Measurements from ENCODE around the gene CDH4. TPM values are rescaled to one million over a fixed set of nuclear protein-coding genes. Genes with fewer than 3 reads are reported as not detected.

Gene CDH4
- total RNA-seq, 1 donor from 2014 or later, result not detected

DNA sequence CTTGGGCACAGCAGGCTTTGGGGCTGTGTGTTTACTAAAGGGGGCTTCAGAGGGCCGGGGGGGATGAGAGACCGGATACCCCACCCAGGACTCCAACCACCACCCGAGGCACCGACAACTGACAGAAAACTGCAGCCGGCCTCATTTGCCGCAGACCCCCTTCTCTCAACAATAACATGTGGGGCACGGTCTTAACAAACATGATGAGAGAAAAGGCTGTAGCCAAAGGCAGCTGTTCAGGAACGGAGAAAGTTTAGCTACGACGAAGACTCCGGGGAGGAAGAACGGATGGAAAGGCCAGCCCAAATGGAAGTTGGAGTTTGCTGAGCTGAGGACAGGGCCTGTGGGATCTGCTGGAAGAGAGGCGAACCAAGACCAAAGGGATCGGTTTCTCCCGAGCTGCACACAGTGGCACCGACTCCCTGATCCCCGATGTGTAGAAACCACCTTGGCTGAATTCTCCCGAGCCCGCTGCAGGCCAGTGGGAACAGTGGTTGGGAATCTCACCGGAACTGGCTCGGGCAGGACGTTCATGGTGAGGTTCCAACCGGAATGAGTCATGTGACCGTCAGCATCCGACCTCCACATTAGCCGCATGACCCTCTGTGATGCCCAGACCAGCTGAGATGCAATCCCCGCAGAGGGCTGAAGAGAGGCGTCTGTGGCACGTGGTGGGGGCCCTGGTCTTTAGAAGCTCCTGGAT is 454.3 kb downstream of the CDH4 start:
- no peak for DNase-seq
- no peak for ATAC-seq
- intact Hi-C loops (cut with micrococcal nuclease), result no loop called here

DNA sequence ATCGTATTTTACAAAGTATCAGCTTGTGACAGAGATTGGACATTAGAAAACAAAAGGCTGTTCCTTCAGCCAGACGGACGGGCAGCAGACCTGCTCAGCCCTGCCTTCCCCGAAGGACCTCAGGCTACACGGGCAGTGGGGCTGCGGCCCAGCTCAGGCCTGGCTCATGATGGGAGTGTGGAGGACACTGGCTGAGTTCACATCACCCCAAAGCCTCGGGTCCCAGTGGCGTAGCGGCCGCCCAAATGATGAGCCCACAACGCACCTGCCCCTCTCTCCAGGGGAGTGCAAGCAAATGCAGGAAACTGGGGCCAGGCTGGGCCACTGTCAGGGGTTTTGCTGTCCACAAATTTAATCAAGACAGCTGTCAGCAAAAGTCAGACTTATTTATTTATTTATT is 456.8 kb downstream of the CDH4 start:
- intact Hi-C loops (cut with micrococcal nuclease), result no loop called here
- no peak for DNase-seq
- no peak for ATAC-seq

DNA sequence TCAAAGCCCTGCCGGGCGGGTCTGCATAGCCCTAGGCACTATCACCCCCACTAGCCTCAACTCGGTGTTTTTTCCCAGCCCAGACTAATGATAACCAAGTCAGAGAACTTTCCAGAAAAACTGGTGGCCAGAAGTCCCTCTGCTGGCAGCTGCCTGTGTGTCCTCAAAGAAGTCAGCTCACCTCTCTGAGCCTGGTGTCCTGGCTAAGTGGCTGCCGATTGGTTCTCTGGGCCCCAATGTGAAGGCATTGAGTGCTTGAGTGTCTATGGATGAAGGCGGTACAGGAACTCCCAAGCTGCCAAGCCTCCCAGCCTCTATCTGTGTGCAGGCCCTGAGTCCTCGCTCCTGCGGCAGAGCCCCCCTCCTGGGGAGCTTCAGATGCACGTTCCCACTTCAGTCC is 458.0 kb downstream of the CDH4 start:
- ATAC-seq (no peak), DNase-seq (no peak)
- intact Hi-C loops (cut with micrococcal nuclease), result no loop called here

DNA sequence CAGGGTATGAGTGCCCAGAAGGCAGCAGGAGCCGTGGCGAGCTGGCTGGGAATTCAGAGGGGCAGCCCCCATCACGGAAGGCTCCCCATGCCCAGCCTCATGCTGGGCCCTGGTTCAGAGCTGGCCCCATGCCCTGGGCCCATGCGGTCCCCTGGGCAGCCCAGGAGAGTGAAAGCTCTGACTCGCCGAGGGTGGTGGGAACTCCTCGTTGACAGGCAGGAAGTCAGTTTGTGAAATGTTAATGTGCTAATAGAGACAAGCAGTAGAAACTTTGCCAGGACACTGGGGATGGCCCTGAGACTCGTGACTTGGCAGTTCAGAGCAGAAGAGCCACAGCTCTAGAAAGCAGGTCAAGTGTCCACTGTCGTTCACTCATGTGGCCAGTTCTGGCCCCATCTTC is 460.6 kb downstream of the CDH4 start:
- no peak for DNase-seq
- no peak for ATAC-seq
- intact Hi-C loops (cut with micrococcal nuclease), result no loop called here

DNA sequence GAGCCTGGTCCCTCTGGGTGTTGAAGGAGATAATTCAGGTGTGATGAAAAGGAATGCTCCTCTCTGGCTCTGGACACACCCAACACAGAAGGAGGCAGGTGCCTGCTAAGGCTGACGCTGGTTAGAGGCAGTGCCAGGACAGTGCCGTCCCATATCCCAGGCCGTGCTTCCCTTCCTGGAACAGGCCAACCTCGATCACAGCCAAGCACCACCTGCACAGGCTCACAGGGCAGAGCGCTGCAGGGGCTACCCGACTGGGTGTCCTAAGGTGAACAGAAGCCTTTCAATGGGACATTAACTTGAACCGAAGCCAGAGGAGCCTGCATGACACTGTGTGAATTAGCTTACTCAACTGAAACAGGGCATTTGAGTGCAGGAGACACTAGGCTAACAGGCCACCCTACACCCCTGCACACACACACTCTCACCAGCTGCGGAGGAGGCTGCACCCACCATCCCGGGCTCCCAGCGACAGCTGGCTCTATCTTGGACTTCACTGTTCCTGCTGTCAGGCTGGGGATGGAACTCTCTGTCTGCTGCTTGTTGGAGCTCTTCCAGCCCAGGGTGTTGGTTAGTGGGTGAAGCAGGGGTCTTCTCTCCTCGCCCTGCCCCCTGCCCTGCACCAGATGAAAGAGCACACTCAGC is 466.4 kb downstream of the CDH4 start:
- intact Hi-C loops (cut with micrococcal nuclease), result no loop called here
- ATAC-seq (no peak), DNase-seq (no peak)

DNA sequence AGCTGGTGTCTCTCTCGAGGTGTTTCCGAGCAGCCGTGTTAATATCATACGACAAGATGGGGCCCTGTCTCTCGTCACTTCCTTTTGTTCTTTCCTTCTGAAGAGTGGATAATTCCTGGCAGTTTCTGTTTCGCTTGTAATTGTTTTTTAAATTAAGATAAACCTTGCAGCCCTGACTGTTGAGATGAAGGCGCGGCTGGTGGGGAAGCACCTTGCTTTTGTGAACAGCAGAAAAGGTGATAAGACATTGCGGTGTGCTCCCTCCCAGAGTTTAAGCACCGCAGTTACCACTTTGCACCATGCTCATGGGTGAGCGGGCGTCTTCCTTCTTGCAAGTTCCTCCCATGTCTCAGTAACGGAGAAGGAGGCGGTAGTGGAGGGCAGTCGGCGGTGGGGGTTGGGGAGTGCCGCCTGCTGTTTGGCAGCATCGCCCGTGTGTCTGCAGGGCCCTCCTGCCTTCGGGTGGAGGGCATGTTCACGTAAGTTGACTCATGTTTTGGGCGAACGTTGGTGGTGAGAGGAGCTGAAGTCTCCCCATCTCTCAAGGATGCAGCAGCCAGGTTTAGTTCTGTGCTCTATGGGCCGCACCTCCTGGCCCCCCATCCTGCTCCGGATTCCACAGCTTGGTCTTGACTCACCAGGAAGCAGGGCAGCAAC is 467.8 kb downstream of the CDH4 start:
- intact Hi-C loops (cut with micrococcal nuclease), result no loop called here
- no peak for ATAC-seq
- DNase-seq, result no peak

DNA sequence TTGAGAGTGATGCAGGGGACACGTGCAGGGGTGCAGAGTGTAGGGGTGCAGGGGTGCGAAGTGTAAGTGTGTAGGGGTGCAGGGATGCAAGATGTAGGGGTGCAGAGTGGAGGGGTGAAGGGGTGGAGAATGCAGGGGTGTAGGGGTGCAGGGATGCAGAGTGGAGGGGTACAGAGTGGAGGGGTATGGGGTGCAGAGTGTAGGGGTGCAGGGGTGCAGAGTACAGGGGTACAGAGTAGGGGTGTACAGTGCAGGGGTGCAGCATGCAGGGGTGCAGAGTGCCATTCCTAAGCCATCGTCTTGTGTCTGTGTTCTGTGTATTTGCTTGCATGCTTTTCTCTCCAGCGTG is 468.3 kb downstream of the CDH4 start:
- no peak for ATAC-seq
- DNase-seq, result no peak
- intact Hi-C loops (cut with micrococcal nuclease), result no loop called here

DNA sequence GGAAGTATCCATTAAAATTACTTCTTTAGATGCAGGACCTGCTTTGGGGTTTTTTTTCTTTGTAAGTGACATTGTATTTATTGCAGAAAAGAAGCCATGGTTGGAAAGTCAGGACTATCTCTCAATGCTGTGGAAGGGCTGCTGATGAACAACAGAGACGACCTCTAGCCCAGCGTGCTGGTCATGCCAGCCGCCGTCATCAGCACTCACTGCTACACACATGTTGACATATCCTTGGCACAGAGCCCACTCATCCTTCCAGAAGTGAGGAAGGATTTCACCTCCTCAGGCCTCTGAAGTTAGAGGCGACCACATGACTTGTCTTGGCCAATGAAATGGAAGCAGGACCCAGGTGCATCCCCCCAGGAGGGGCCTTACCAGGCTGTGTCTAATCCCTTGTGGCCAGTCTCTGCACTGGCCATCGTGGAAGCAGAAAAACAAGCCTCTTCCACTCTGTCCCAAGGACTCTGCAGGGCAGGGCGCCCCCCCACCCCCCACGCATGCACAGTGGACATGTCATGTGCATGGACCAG is 470.2 kb downstream of the CDH4 start:
- ATAC-seq, result peak; percentile 76
- intact Hi-C loops (cut with micrococcal nuclease), result no loop called here
- DNase-seq, result peak; percentile 40

DNA sequence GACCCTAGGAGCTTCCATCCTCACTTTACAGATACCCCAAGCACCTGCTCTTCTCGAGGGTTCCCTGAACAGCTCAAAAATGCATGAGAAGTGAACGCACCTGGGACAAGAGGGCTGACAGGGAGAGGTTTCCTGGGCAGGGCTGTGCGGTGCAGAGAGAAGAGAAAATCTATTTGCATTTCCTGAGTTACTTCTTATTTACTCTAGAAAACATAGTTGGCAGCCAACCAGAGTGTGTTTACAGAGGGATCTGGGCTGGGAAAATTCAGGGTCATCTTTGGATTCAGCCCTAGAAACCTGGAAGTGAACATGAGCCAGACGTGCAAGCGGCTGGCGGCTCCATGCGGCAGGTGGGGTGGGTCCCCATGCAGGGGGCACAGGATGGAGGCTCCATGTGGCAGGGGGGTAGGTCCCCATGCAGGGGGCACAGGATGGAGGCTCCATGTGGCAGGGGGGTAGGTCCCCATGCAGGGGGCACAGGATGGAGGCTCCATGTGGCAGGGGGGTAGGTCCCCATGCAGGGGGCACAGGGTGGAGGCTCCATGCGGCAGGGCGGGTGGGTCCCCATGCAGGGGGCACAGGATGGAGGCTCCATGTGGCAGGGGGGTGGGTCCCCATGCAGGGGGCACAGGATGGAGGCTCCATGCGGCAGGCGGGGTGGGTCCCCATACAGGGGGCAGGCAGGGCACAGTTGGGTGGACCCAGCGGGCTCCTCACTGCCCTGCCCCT is 471.6 kb downstream of the CDH4 start:
- DNase-seq (no peak), ATAC-seq (no peak)
- intact Hi-C loops (cut with micrococcal nuclease), result no loop called here

DNA sequence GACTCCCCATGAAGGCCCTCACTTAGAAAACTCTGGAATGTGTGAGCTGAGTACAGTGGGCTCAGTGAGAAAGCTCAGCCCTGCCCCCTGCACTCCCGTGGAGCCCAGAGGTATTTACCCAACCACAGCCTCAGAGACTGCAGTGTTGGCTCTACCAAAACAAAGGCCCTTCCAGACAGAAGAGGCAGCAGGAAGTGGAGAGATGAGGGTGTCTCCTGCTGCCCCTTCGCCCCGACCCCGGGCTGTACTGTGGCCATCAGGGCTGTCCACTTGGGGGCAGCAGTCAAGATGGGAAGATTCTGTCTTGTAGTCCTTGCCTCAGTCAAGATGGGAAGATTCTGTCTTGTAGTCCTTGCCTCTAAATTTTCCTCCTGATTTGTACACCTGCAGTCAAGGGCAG is 472.3 kb downstream of the CDH4 start:
- DNase-seq (no peak), ATAC-seq (no peak)
- intact Hi-C loops (cut with micrococcal nuclease), result no loop called here

DNA sequence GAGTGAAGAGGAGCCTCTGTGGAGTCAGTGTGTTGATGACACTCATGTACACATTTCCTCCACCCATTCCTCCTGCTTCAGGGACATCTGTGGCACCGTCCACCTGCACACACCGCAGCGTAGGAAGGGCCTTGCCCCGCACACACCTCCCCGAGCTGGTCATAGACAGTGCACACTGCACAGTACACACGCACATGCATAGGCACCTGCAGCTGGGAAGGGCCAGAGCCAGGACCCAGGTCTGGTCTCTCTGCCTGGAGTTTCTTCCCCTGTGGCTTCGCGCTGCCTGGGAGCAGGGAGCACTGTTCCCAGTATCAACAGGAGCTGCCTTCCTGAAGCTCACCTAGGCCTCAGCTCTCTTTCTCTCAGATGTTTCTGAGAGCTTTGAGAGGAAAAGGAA is 473.1 kb downstream of the CDH4 start:
- DNase-seq (no peak), ATAC-seq (no peak)
- intact Hi-C loops (cut with micrococcal nuclease), result no loop called here

DNA sequence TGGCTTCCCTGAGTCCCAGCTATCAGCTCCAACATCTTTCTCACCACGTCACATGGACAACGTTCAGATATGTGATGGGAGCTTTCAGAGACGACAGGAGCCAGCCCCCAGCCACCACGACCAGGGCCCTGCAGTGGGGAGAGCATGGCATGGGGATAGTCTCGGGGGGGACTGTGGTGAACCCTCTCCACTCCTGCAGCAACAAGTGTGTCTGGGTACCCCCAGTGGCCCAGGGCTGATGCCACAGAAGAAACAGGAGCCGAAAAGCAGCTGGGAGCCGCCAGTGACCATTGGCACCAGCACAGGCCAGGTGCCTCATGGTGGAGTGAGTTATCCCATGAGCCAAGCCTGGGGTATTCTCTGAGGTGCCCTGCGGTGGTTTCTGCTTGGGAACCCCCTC is 473.9 kb downstream of the CDH4 start:
- intact Hi-C loops (cut with micrococcal nuclease), result no loop called here
- no peak for DNase-seq

DNA sequence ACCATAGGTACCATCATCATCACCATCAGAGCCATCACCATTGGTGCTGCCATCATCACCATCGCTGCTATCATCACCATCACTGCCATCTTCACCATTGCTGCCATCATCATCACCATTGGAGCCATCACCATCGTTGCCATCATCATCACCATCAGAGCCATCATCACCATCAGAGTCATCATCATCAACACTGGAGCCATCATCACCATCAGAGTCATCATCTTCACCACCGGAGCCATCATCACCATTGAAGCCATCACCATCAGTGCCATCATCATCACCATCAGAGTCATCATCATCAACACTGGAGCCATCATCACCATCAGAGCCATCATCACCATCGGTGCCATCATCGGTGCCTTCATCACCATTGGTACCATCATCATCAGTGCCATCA is 474.9 kb downstream of the CDH4 start:
- no peak for ATAC-seq
- DNase-seq, result no peak
- intact Hi-C loops (cut with micrococcal nuclease), result no loop called here

More for the DNA sequence above, 473.9 kb downstream of the CDH4 start:
- no peak for ATAC-seq

DNA sequence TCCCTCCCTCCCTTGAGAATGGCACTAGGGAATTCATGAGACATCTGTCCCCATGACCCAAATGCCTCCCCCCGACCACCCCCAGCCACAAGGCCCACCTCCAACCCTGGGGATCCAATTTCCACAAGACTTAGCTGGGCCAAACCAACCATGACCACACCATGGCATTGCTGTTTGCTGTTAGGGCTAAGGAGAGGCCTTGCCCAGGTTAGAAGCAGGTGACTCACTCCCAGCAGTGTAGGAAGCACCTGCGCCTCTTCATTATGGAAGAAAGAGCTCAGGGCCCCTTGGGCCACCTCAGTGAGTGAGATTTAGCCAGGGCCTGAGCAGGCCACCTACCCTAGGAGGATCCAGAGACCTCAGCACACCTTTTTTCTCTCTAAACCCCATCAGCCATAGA is 475.7 kb downstream of the CDH4 start:
- intact Hi-C loops (cut with micrococcal nuclease), result no loop called here
- DNase-seq (no peak), ATAC-seq (no peak)

DNA sequence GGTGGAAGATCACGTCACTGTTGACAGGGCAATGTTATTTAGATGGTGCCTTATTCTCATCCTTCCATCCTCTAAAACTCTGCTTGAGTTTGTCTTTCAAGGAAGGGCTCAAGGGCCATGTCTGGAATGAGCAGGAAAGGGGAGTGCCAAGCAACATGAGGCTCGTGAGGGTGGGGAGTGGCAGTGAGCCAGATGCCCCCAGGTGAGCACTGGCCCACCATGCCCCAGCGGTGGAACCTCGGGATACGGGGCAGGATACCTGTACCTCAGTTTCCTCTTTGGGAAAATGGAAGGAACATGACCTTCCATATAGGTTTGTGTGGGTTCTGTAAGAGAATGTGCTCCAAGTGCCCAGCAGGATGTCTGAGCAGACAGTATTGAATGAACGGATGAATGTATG is 476.3 kb downstream of the CDH4 start:
- DNase-seq (no peak), ATAC-seq (no peak)
- intact Hi-C loops (cut with micrococcal nuclease), result no loop called here

DNA sequence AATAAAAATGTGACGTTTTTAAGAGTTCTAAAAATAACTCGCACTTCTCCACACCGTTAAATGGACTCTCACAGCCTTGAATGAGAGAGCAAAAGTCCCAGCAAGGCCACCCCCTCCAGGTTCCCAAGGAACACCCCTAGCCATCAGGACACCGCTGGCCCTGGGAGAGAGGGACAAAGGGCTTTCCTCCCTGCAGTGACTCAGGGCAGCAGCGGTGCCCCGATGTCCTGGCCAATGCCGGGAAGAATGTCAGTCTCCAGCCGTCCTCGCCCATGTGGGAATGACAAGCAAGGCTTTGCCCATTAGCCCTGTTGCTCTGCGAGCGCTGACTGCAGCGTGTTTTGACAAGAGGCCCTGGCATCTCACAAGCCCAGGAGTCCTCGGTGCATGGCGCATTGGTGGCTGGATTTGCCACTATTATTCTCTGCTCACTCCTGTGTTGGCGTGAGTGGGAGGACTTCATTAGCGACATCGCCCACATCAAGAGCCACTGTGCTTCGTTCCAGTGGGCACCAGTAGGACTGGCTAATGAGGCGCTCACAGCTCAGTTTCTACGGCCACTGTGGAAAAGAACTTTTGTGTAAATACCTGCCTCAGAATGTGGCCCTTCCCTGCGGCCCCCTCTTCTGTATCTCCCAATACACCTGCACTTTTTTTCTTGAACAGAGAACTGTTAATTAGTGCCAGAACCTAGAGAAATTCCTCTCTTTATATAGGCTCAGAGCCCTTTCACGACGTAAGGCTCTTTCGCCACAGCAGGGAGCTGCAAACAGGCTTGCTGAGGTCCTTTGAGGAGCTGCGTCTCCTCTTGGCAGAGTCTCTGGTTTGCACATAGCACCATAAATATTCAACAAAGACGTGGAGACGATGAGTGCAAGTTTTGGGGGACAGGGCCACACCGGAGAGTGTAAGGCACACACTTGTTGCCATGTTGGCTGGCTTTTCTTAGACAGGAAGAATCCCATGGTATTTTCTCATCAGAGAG is 477.0 kb downstream of the CDH4 start:
- no peak for DNase-seq
- intact Hi-C loops (cut with micrococcal nuclease), result no loop called here
- ATAC-seq, result no peak

DNA sequence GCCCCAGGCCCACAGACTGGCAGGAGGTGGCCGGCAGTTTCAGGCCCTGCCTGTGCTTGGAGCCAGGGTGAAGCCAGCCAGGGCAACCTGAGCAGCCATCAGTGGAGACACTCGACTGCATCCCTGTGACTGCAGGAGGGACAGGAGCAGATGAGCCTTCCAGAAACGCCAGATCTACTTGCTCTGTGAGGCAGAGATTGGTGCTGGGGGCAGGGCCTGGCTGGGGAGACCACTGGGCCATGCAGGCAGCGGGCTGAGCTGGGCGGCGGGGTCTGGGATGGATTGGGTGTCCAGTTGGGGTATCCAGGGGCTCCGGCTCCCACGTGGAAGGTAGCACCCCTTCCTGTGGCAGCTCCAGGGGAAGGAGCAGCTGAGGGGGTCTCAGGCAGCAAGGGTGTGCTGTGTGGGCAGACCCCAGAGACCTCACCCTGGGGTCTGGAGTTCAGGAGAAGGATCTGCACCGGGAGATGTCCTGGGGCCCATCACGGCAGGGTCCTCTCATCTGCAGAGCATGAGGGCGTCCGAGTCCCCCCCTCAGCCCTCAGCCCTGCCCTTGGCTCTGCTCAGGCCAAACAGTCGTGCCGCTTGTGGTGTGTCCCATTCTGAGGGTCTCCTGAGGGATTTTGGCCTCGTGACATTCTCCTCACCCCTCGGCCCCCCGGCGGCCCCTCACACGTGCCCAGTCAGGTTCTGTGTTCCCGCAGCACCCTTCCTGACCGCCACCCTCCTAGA is 478.7 kb downstream of the CDH4 start:
- DNase-seq, result no peak
- intact Hi-C loops (cut with micrococcal nuclease), result no loop called here
- ATAC-seq, result no peak

Measured in left ventricle myocardium superior (tissue), 1 donor.